Esophagus squamous epithelium (tissue), 5 donors: Measurements from ENCODE around the gene RHBDD1. TPM values are rescaled to one million over a fixed set of nuclear protein-coding genes. Genes with fewer than 3 reads are reported as not detected.

Experiments
- DNase-seq: peaks from one replicate; lab custom pipeline; 2025; lab: John Stamatoyannopoulos, UW
- H3K27ac ChIP-seq, 4 donors: fragments of 200-600 bp; sonication (generic); one replicate each; pipeline ENCODE4 v1.5.1; 2016 to 2019; ENCODE audit warnings: mild to moderate bottlenecking in 1 of 4
- H3K27me3 ChIP-seq, 4 donors: fragments of 200-600 bp; sonication (generic); 1 replicate in 3 of 4; 2 replicates in 1 of 4; pipeline versions ENCODE4 v1.5.1 to v1.6.0; 2017 to 2021; ENCODE audit warnings: antibody characterized with exemption in 1 of 4
- H3K36me3 ChIP-seq, 3 donors: fragments of 200-600 bp; sonication (generic); one replicate each; pipeline ENCODE4 v1.5.1; 2016 to 2019
- H3K4me1 ChIP-seq, 3 donors: fragments of 200-600 bp; sonication (generic); one replicate each; pipeline ENCODE4 v1.5.1; 2017 to 2019
- H3K4me3 ChIP-seq, 4 donors: fragments of 200-600 bp; sonication (generic); 1 replicate in 3 of 4; 2 replicates in 1 of 4; pipeline ENCODE4 v1.5.1; 2016 to 2019; ENCODE audit warnings: mild to moderate bottlenecking in 2 of 4, moderate library complexity in 1 of 4
- H3K9me3 ChIP-seq, 3 donors: fragments of 200-600 bp; sonication (generic); one replicate each; pipeline ENCODE4 v1.5.1; 2016 to 2019
- CTCF ChIP-seq, 6 experiments: fragments of 450-650 bp in 4 of 6; fragments of 200-600 bp in 2 of 6; sonication (generic) in 2 of 6; IDR thresholded peaks; one replicate each; pipeline ENCODE4 v1.5.1; 2016 to 2019; ENCODE audit warnings: antibody characterized with exemption in 6 of 6, mild to moderate bottlenecking in 4 of 6, moderate library complexity in 4 of 6
- POLR2A ChIP-seq, 4 donors: fragments of 450-650 bp; IDR thresholded peaks; one replicate each; pipeline ENCODE4 v1.6.1; 2017; ENCODE audit warnings: antibody characterized with exemption in 4 of 4, mild to moderate bottlenecking in 4 of 4, moderate library complexity in 3 of 4
- WGBS, 2 donors: methylation state at CpG; one replicate each; pipeline ENCODE4 v1.1.5; 2018; 5-methylcytosine and 5-hydroxymethylcytosine counted together
- intact Hi-C: fragments of 100-400 bp; cut with DNase I; formaldehyde crosslinking; loops from one replicate; pipeline ENCODE4 v1.15.0; 2022
- total RNA-seq, 4 donors: library from RNA; depleted of rRNA; stranded (reverse); fragments of >200 nt; gene quantifications; one replicate each; pipeline ENCODE4 v1.1.0, GENCODE V29; 2016
- donor health status: DM: yes; HTN: yes; CAD: no.

RHBDD1 gene
- total RNA-seq, 4 donors from 2014 or later, result 6.8 to 14.4 (median 10.3) TPM

GRCh38 chr2:226892729-226893128 lies 56.9 kb downstream of the RHBDD1 start:
- TF ChIP-seq POLR2A (IDR thresholded peaks at IDR 0.05), result no peak
- no peak for TF ChIP-seq CTCF (IDR thresholded peaks at IDR 0.05)
- Histone ChIP-seq H3K4me3 (no peak overlapping the region), H3K27me3 (no peaks in the 10 kb centered on the region), H3K9me3 (no peaks in the 10 kb centered on the region), H3K36me3 (peaks cover 0 to 16% (median 0%) of the 10 kb centered on the region in 3 donors), H3K27ac (no peak overlapping the region), H3K4me1 (peaks cover 0 to 4% (median 0%) of the 10 kb centered on the region in 3 donors)
- intact Hi-C loops, result no loop called here
- no peak for DNase-seq
- WGBS, 2 donors, result 45 to 76% methylated on average over 3 of the region's 3 CpGs

- no peaks in the 10 kb centered on the region for H3K9me3 ChIP-seq
- H3K27me3 ChIP-seq, result no peaks in the 10 kb centered on the region
- H3K4me1 ChIP-seq, result peaks cover 0 to 4% (median 0%) of the 10 kb centered on the region in 3 donors
- WGBS, 2 donors, result 88 to 89% methylated on average over 4 of the region's 4 CpGs
- H3K27ac ChIP-seq, result no peak overlapping the region
- peaks cover 0 to 16% (median 0%) of the 10 kb centered on the region in 3 donors for H3K36me3 ChIP-seq
- TF ChIP-seq CTCF (IDR thresholded peaks at IDR 0.05), result no peak
- TF ChIP-seq POLR2A (IDR thresholded peaks at IDR 0.05), result no peak
- H3K4me3 ChIP-seq, result no peak overlapping the region
- intact Hi-C loops, result no loop called here
- no peak for DNase-seq
These were observed 57.4 kb downstream of the RHBDD1 start for GRCh38 chr2:226893216-226893615.

- 83 to 95% methylated on average over 3 of the region's 3 CpGs for WGBS, 2 donors
- H3K9me3 ChIP-seq, result no peaks in the 10 kb centered on the region
- no peak for TF ChIP-seq CTCF (IDR thresholded peaks at IDR 0.05)
- TF ChIP-seq POLR2A (IDR thresholded peaks at IDR 0.05), result no peak
- H3K27ac ChIP-seq, result no peak overlapping the region
- peaks cover 0 to 4% (median 0%) of the 10 kb centered on the region in 3 donors for H3K4me1 ChIP-seq
- intact Hi-C loops, result no loop called here
- no peak overlapping the region for H3K4me3 ChIP-seq
- peaks cover 0 to 16% (median 0%) of the 10 kb centered on the region in 3 donors for H3K36me3 ChIP-seq
- no peaks in the 10 kb centered on the region for H3K27me3 ChIP-seq
- no peak for DNase-seq
These were observed 58.9 kb downstream of the RHBDD1 start for GRCh38 chr2:226894752-226895151.

GRCh38 chr2:226895579-226895978 lies 59.7 kb downstream of the RHBDD1 start:
- H3K27ac ChIP-seq, result no peak overlapping the region
- TF ChIP-seq CTCF (IDR thresholded peaks at IDR 0.05) (no peak), POLR2A (IDR thresholded peaks at IDR 0.05) (no peak)
- no peak overlapping the region for H3K4me3 ChIP-seq
- WGBS, 2 donors, result 83 to 95% methylated on average over 2 of the region's 2 CpGs
- peaks cover 0 to 16% (median 0%) of the 10 kb centered on the region in 3 donors for H3K36me3 ChIP-seq
- H3K4me1 ChIP-seq, result peaks cover 0 to 4% (median 0%) of the 10 kb centered on the region in 3 donors
- H3K27me3 ChIP-seq, result no peaks in the 10 kb centered on the region
- no peaks in the 10 kb centered on the region for H3K9me3 ChIP-seq
- no peak for DNase-seq
- intact Hi-C loops, result no loop called here

GRCh38 chr2:226898121-226898520 lies 62.3 kb downstream of the RHBDD1 start:
- Histone ChIP-seq H3K4me3 (no peak overlapping the region), H3K9me3 (no peaks in the 10 kb centered on the region), H3K4me1 (no peaks in the 10 kb centered on the region), H3K36me3 (peaks cover 0 to 16% (median 0%) of the 10 kb centered on the region in 3 donors), H3K27me3 (no peaks in the 10 kb centered on the region), H3K27ac (no peak overlapping the region)
- TF ChIP-seq CTCF (IDR thresholded peaks at IDR 0.05) (no peak), POLR2A (IDR thresholded peaks at IDR 0.05) (no peak)
- intact Hi-C loops, result no loop called here
- DNase-seq, result no peak
- WGBS, 2 donors, result 80 to 89% methylated on average over 4 of the region's 4 CpGs
